VCaP (cell line): ENCODE measurements around the gene CBX3.

Experiments
- H3K27ac ChIP-seq: fragments of 450-650 bp; 2 replicates; pipeline ENCODE4 v1.5.1; 2017
- TF ChIP-seq, protein P1 (sequence below): fragments of 450-650 bp; conservative IDR thresholded peaks from 2 replicates; pipeline ENCODE4 v1.5.1; 2017; ENCODE audit warnings: mild to moderate bottlenecking, moderate library complexity

The CBX3 gene

GRCh38 chr7:26188206-26188956 lies 13.2 kb upstream of the CBX3 start:
- no peak overlapping the region for H3K27ac ChIP-seq
- TF ChIP-seq, protein P1, sequence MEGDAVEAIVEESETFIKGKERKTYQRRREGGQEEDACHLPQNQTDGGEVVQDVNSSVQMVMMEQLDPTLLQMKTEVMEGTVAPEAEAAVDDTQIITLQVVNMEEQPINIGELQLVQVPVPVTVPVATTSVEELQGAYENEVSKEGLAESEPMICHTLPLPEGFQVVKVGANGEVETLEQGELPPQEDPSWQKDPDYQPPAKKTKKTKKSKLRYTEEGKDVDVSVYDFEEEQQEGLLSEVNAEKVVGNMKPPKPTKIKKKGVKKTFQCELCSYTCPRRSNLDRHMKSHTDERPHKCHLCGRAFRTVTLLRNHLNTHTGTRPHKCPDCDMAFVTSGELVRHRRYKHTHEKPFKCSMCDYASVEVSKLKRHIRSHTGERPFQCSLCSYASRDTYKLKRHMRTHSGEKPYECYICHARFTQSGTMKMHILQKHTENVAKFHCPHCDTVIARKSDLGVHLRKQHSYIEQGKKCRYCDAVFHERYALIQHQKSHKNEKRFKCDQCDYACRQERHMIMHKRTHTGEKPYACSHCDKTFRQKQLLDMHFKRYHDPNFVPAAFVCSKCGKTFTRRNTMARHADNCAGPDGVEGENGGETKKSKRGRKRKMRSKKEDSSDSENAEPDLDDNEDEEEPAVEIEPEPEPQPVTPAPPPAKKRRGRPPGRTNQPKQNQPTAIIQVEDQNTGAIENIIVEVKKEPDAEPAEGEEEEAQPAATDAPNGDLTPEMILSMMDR, result no peak

DNA sequence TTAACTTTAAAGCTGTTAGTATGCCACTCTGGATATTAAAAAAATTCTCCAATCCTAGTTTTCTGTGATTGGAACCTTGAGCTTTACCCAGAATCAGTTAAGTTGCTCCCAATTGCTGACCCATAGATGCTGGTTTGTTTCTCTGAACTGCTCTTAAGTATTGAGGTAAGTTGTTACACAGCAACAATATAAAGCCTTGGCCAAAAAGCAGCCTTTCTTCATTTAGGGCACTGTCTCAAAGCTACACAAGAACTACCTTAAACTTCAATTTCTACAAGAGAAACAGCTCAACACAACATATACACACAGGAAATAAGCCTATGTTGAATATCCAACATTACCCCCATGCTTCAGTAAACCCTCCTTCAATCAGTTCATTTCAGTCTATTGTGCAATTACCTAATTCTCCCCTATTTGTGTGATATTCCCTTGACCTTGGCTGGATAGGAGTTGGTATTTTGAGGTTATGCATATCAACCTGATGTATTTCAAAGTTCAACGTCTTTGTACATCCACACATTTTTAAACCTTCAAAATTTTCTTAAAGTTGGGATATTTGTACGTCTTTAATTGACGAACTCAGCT lies 12.5 kb upstream of the CBX3 start:
- TF ChIP-seq, protein P1, result no peak
- H3K27ac ChIP-seq, result no peak overlapping the region

DNA sequence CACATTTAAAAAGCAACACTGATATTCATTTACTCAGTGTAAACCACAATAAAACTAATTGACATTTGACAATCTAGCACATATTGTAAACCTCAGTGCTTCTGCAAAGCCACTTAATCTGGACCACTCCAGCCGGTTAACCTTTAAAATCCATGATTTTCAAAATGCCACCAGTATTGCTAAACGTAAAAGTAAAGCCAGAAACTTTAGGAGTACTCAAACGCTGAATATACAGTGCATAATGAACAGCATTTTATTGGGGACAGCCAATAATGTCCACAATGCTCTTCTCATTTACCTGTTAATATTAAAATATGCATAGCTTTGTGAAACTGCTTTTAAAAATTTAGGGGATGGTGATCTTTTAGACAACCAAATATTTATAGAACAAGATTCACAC lies 11.8 kb upstream of the CBX3 start:
- H3K27ac ChIP-seq, result no peak overlapping the region
- TF ChIP-seq, protein P1, result no peak

DNA sequence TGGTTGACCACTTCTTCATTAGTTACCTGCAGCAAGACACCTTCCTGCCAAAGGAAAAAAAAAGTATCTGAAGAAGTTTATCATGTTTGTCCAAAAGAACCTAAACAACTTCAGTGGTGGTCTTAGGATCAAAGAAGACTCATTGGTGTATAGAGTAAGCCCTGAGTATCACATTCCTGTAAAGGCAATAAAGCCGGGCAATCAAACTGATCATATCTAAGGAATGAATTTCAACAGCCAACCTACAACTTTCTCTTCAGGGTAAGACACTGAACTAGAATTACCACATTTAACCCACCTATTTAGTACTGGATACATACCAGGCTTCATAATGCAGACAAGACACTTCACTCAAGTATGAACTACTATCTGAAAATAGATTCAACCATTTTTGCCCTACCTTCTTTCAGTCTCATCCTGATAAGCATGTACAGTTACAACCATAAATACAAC lies 11.1 kb upstream of the CBX3 start:
- no peak overlapping the region for H3K27ac ChIP-seq
- TF ChIP-seq, protein P1, result no peak

GRCh38 chr7:26191233-26191973 lies 10.1 kb upstream of the CBX3 start:
- H3K27ac ChIP-seq, result no peak overlapping the region
- TF ChIP-seq, protein P1, result no peak

DNA sequence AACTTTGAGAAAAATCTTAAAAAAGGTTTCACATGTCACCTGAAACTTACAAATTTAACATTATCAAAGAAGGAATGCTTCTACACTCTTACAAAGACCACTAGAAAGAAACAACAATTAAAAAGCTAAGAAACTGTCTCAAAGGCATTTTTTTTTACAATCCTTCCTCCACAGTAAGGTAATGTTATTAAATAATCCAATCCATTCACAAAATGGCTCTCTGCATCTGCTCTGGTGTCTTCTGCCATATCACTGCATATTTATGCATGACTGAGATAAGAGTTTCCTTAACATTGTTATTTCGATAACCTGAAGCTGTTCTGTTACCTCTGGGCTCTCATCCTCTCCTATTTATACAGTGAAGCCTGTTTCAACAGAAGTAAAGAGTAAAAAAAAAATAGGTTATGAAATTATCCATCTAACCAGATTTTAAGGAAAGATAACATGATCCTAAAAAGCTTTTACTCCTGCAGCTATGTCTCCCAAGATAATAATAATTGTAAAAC lies 9.5 kb upstream of the CBX3 start:
- TF ChIP-seq, protein P1, result no peak
- no peak overlapping the region for H3K27ac ChIP-seq

DNA sequence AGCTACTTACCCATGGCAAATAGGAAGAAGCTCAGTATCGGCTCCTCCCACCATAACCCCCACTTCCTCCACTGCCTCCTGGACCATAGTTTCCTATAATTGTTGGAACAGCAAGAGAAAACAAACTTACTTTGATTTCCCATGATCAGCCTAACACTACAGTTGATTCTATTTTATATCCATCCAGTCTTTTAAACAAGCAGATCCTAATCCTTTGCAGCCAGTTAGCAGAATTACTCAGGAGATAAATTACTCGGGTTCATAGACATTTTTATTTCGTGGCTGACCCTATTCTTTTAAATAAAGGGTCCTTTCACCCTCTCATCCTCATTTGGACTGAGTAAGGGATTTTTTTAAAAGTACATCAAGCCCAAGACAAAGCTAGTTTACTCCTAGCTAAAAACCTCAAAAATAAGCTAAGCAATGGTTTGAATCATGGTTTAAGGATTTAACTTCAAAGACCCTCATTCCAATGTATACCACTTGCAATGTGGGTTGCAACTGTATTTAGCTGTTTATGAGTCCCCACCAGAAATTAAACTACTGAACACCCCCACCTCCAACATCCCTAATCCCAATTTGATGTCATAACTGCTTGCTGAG lies 9.0 kb upstream of the CBX3 start:
- TF ChIP-seq, protein P1, result no peak
- no peak overlapping the region for H3K27ac ChIP-seq
